GM12865 (cell line): Measurements from ENCODE around the gene LRRC23.

Experiments used
- DNase-seq: peaks from one replicate; pipeline ENCODE4 v3.0.0; 2010; ENCODE audit warnings: low read depth
- H3K4me3 ChIP-seq: 2 replicates; pipeline ENCODE4 v1.5.1; 2011; ENCODE audit warnings: mild to moderate bottlenecking, low read depth, low read length, control low read depth
- TF ChIP-seq, protein P1 (sequence below): IDR thresholded peaks from 2 replicates; pipeline ENCODE4 v1.5.1; 2011; ENCODE audit warnings: low read length, control low read depth, low read depth, inconsistent platforms; ENCODE audit not compliant: insufficient read depth; ENCODE audit errors: missing control alignments

The LRRC23 gene, protein sequence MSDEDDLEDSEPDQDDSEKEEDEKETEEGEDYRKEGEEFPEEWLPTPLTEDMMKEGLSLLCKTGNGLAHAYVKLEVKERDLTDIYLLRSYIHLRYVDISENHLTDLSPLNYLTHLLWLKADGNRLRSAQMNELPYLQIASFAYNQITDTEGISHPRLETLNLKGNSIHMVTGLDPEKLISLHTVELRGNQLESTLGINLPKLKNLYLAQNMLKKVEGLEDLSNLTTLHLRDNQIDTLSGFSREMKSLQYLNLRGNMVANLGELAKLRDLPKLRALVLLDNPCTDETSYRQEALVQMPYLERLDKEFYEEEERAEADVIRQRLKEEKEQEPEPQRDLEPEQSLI

GRCh38 chr12:6904280-6905276 is at the start of gene LRRC23:
Gene LRRC23, plus strand, starts transcription at chr12:6904822. Its CDS starts 812 bp downstream, at chr12:6905634.
- H3K4me3 ChIP-seq, result peak within 1 kb of the TSS; percentile 88
- peak; percentile 97 for DNase-seq
- TF ChIP-seq, protein P1, sequence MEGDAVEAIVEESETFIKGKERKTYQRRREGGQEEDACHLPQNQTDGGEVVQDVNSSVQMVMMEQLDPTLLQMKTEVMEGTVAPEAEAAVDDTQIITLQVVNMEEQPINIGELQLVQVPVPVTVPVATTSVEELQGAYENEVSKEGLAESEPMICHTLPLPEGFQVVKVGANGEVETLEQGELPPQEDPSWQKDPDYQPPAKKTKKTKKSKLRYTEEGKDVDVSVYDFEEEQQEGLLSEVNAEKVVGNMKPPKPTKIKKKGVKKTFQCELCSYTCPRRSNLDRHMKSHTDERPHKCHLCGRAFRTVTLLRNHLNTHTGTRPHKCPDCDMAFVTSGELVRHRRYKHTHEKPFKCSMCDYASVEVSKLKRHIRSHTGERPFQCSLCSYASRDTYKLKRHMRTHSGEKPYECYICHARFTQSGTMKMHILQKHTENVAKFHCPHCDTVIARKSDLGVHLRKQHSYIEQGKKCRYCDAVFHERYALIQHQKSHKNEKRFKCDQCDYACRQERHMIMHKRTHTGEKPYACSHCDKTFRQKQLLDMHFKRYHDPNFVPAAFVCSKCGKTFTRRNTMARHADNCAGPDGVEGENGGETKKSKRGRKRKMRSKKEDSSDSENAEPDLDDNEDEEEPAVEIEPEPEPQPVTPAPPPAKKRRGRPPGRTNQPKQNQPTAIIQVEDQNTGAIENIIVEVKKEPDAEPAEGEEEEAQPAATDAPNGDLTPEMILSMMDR, result no peak

GRCh38 chr12:6855322-6855721 is 49.3 kb upstream of the LRRC23 start:
- no peak overlapping the region for H3K4me3 ChIP-seq
- DNase-seq, result no peak
- TF ChIP-seq, protein P1, result no peak

DNA sequence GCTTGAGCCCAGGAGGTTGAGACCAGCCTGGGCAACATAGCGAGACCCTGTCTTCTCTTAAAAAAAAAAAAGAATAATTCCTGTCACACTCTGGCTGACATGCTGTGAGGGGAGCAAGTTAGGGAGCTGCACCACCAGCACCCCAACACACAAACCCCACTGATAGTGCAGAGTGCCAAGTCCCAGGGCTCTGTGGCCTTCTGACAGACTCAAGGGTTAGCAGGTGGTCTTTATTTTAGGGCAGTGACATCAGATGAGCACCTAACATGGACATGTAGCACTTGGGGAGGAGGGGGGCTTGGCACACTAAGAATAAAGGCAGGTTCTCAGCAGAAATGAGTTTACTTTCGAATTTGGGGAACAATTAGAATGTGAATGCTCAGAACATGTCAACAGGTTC is 45.8 kb upstream of the LRRC23 start:
- TF ChIP-seq, protein P1, result no peak
- DNase-seq, result no peak
- no peak overlapping the region for H3K4me3 ChIP-seq

- TF ChIP-seq, protein P1, result no peak
- DNase-seq, result no peak
- no peak overlapping the region for H3K4me3 ChIP-seq
These were observed 44.5 kb upstream of the LRRC23 start for GRCh38 chr12:6860116-6860515.

GRCh38 chr12:6860942-6861341 is 43.7 kb upstream of the LRRC23 start:
- H3K4me3 ChIP-seq, result no peak overlapping the region
- DNase-seq, result no peak
- TF ChIP-seq, protein P1, result no peak

DNA sequence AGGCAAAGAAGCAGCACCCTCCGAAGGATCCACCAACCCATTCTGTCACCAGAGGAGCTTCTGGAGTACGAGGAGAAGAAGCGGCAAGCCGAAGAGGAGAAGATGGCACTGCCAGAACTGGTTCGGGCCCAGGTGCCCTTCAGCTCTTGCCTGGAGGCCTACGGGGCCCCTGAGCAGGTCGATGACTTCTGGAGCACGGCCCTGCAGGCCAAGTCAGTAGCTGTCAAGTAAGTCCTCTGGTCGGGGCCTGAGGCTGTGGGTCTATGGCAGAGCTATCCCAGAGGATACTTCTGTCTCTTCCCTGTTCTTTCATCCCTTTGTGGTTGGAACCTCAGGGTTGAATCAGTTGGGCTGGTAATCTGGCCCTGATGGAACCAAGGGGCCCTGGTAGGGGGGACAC is 43.2 kb upstream of the LRRC23 start:
- H3K4me3 ChIP-seq, result no peak overlapping the region
- TF ChIP-seq, protein P1, result no peak
- no peak for DNase-seq
